Measurements from ENCODE around the gene PFDN6. TPM values are rescaled to one million over a fixed set of nuclear protein-coding genes. Genes with fewer than 3 reads are reported as not detected.

The PFDN6 gene
- polyA plus RNA-seq, 1 of the 3 experiments (the other 2 are of a cell fraction): 182 TPM

DNA sequence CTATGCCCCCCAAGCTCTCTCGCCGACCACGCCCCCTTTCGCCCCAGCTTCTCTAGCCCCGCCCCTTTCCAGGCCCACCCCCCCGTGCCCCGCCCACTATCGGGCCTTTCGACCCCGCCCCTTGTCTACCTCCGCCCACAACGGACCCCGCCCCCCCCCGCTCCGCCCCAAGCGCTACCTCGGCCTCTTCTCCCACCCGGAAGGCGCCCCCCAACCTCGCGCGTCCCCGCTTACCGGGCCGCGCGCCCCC is 27.9 kb downstream of the PFDN6 start:
- Histone ChIP-seq H3K9me2 (no peaks in the 10 kb centered on the region), H3K4me3 (ENCODE audit: low read depth in 2 of 2, low read length in 1 of 2) (peak overlapping the region; percentile 50 to 56; a peak in 3 of 4 replicates), H2AFZ (ENCODE audit: low read depth) (no peak overlapping the region), H3K9ac (peak overlapping the region; percentile 60; the same call in 1 of the 2 replicates), H3K4me2 (peak overlapping the region; percentile 74; the same call in 1 of the 2 replicates), H4K20me1 (ENCODE audit: insufficient read depth) (peaks cover 3% of the 10 kb centered on the region; the same call in 1 of the 2 replicates), H3K4me1 (ENCODE audit: control insufficient read depth in 1 of 2, insufficient read depth in 2 of 2, low read depth in 1 of 2, low read length in 1 of 2) (peaks cover 29 to 55% of the 10 kb centered on the region in 2 experiments; a peak in 3 of 4 replicates), H3K36me3 (replicated peaks in 1 of 2; ENCODE audit: control insufficient read depth in 1 of 2, insufficient read depth in 2 of 2, low read length in 1 of 2) (peaks cover 19 to 27% of the 10 kb centered on the region in 2 experiments), H3K27me3 (ENCODE audit: insufficient read depth) (no peaks in the 10 kb centered on the region), H3K9me3 (no peaks in the 10 kb centered on the region), H3F3A (replicated peaks; ENCODE audit: insufficient read depth) (peaks cover 43% of the 10 kb centered on the region), H3K79me2 (ENCODE audit: insufficient read depth) (peaks cover 65% of the 10 kb centered on the region), H3K27ac (ENCODE audit: low read depth in 2 of 2, low read length in 1 of 2) (peak overlapping the region; percentile 88 to 95; a peak in 3 of 4 replicates)
- 2% methylated on average over 9 of the region's 27 CpGs for WGBS (ENCODE audit: low lambda C conversion rate)
- ChIA-PET CTCF (interaction anchor here (1.0 to 4.5 kb wide), 7 partner anchors 18 to 109 kb away, joined by 3 to 16 read pairs (median 3); partner anchors contain the start of genes RPS18 and VPS52), POLR2A (interaction anchor here (1.0 to 1.9 kb wide), 5 partner anchors 18 to 346 kb away, joined by 6 to 11 read pairs (median 7); partner anchors contain the start of genes B3GALT4, PFDN6, RPS18 and VPS52)
- DNase-seq: peak; percentile 92
- TF ChIP-seq NRF1 (IDR thresholded peaks at IDR 0.05; ENCODE audit: low read depth, low read length) (no peak), ELF1 (IDR thresholded peaks at IDR 0.05) (no peak), MEF2A (IDR thresholded peaks at IDR 0.05; ENCODE audit: borderline replicate concordance, low read depth) (no peak), GABPA (IDR thresholded peaks at IDR 0.05; ENCODE audit: low read depth) (no peak), TEAD4 (IDR thresholded peaks at IDR 0.05; ENCODE audit: borderline replicate concordance, insufficient read depth) (no peak), CHD2 (IDR thresholded peaks at IDR 0.05; ENCODE audit: low read length, partially characterized antibody) (no peak), YY1 (IDR thresholded peaks at IDR 0.05; ENCODE audit: low read depth) (no peak), POLR2AphosphoS5 (IDR thresholded peaks at IDR 0.05; ENCODE audit: low read depth, low read length) (no peak), TAF1 (IDR thresholded peaks at IDR 0.05; ENCODE audit: borderline replicate concordance, low read depth, low read length) (no peak), TCF12 (IDR thresholded peaks at IDR 0.05) (no peak), SIN3A (IDR thresholded peaks at IDR 0.05; ENCODE audit: borderline replicate concordance, low read depth, low read length) (no peak), SMC3 (IDR thresholded peaks at IDR 0.05; ENCODE audit: low read depth, low read length) (no peak), FOSL2 (IDR thresholded peaks at IDR 0.05; ENCODE audit: borderline replicate concordance, low read depth) (no peak), EZH2phosphoT487 (IDR thresholded peaks at IDR 0.05; ENCODE audit: borderline replicate concordance, low read depth) (no peak), NFIC (IDR thresholded peaks at IDR 0.05; ENCODE audit: borderline replicate concordance) (no peak), FOXM1 (IDR thresholded peaks at IDR 0.05; ENCODE audit: low read depth) (no peak)
- TF ChIP-seq, protein P1, sequence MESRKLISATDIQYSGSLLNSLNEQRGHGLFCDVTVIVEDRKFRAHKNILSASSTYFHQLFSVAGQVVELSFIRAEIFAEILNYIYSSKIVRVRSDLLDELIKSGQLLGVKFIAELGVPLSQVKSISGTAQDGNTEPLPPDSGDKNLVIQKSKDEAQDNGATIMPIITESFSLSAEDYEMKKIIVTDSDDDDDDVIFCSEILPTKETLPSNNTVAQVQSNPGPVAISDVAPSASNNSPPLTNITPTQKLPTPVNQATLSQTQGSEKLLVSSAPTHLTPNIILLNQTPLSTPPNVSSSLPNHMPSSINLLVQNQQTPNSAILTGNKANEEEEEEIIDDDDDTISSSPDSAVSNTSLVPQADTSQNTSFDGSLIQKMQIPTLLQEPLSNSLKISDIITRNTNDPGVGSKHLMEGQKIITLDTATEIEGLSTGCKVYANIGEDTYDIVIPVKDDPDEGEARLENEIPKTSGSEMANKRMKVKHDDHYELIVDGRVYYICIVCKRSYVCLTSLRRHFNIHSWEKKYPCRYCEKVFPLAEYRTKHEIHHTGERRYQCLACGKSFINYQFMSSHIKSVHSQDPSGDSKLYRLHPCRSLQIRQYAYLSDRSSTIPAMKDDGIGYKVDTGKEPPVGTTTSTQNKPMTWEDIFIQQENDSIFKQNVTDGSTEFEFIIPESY (IDR thresholded peaks at IDR 0.05; ENCODE audit: borderline replicate concordance, low read depth): no peak
- TF ChIP-seq, protein P2, sequence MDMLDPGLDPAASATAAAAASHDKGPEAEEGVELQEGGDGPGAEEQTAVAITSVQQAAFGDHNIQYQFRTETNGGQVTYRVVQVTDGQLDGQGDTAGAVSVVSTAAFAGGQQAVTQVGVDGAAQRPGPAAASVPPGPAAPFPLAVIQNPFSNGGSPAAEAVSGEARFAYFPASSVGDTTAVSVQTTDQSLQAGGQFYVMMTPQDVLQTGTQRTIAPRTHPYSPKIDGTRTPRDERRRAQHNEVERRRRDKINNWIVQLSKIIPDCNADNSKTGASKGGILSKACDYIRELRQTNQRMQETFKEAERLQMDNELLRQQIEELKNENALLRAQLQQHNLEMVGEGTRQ (IDR thresholded peaks at IDR 0.05; ENCODE audit: borderline replicate concordance, low read depth, low read length): no peak
- TF ChIP-seq, protein P3, sequence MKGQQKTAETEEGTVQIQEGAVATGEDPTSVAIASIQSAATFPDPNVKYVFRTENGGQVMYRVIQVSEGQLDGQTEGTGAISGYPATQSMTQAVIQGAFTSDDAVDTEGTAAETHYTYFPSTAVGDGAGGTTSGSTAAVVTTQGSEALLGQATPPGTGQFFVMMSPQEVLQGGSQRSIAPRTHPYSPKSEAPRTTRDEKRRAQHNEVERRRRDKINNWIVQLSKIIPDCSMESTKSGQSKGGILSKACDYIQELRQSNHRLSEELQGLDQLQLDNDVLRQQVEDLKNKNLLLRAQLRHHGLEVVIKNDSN (IDR thresholded peaks at IDR 0.05; ENCODE audit: borderline replicate concordance, low read depth): no peak
- TF ChIP-seq, protein P4, sequence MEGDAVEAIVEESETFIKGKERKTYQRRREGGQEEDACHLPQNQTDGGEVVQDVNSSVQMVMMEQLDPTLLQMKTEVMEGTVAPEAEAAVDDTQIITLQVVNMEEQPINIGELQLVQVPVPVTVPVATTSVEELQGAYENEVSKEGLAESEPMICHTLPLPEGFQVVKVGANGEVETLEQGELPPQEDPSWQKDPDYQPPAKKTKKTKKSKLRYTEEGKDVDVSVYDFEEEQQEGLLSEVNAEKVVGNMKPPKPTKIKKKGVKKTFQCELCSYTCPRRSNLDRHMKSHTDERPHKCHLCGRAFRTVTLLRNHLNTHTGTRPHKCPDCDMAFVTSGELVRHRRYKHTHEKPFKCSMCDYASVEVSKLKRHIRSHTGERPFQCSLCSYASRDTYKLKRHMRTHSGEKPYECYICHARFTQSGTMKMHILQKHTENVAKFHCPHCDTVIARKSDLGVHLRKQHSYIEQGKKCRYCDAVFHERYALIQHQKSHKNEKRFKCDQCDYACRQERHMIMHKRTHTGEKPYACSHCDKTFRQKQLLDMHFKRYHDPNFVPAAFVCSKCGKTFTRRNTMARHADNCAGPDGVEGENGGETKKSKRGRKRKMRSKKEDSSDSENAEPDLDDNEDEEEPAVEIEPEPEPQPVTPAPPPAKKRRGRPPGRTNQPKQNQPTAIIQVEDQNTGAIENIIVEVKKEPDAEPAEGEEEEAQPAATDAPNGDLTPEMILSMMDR (IDR thresholded peaks at IDR 0.05): no peak

Measured in SK-N-SH (cell line).